ENCODE measurements around the gene ATXN1. TPM values are rescaled to one million over a fixed set of nuclear protein-coding genes. Genes with fewer than 3 reads are reported as not detected.

The ATXN1 gene
- polyA plus RNA-seq, 1 donor (not counting 4 experiments of a cell fraction or from before 2014, with no cell fraction given): 9.7 TPM

DNA sequence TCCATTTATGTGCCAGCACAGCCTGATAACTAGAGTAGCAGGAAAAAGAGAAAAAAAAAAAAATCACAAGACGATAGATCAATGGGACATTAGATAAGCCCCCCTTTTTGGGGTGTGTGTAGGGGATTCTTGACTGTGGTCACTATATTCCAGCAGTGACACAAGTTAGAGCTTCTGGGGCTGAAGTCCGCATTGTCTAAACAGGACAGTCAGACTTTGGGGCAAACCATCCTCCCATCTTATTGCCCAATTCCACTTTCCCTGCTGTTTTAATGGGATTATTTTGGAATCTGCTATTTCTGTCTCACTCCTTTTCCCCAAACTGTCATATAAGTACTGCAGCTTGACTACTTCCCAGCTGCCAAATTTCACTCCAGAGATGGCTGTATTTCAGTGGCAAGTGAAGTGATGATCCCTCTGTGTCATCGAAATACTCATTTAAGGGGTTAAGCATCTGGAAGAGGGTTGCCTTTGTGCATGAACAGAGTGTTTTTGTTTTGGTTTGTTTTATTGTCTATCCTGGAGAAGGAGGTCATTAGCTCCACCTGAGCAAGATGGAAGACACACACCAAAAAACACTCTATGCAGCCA is 182.5 kb downstream of the ATXN1 start:
- Histone ChIP-seq H2AFZ (ENCODE audit: control insufficient read depth, low read length) (no peak overlapping the region), H4K20me1 (ENCODE audit: control insufficient read depth, extremely low read depth, insufficient read depth, low read length) (no peaks in the 10 kb centered on the region), H3K27me3 (ENCODE audit: control insufficient read depth, extremely low read depth, insufficient read depth, low read length) (no peaks in the 10 kb centered on the region), H3K4me3 (ENCODE audit: control insufficient read depth in 2 of 3, extremely low read depth in 1 of 3, insufficient read depth in 2 of 3, low read depth in 1 of 3, low read length in 3 of 3) (no peak overlapping the region), H3K9ac (ENCODE audit: control insufficient read depth, extremely low read depth, insufficient read depth, low read length) (no peak overlapping the region), H3K79me2 (ENCODE audit: control insufficient read depth, insufficient read depth, low read length) (no peaks in the 10 kb centered on the region), H3K27ac (ENCODE audit: control insufficient read depth, insufficient read depth, low read length) (no peak overlapping the region), H3K9me1 (ENCODE audit: control insufficient read depth, extremely low read depth, insufficient read depth, low read length) (no peaks in the 10 kb centered on the region), H3K4me2 (ENCODE audit: control insufficient read depth, extremely low read depth, insufficient read depth, low read depth, low read length) (no peak overlapping the region), H3K9me3 (ENCODE audit: control insufficient read depth, low read depth, low read length) (no peaks in the 10 kb centered on the region), H3K36me3 (ENCODE audit: control insufficient read depth in 2 of 2, extremely low read depth in 1 of 2, insufficient read depth in 2 of 2, low read length in 2 of 2) (peaks cover 0 to 5% of the 10 kb centered on the region in 2 experiments), H3K4me1 (ENCODE audit: control insufficient read depth, extremely low read depth, insufficient read depth, low read length) (no peaks in the 10 kb centered on the region)
- dilution Hi-C loops (cut with MboI; ENCODE audit: extremely low pct_ligation_motif_present, low sequenced_read_pairs): no loop called here
- TF ChIP-seq EZH2 (IDR thresholded peaks at IDR 0.05; ENCODE audit: low read length): no peak
- TF ChIP-seq, protein P1, sequence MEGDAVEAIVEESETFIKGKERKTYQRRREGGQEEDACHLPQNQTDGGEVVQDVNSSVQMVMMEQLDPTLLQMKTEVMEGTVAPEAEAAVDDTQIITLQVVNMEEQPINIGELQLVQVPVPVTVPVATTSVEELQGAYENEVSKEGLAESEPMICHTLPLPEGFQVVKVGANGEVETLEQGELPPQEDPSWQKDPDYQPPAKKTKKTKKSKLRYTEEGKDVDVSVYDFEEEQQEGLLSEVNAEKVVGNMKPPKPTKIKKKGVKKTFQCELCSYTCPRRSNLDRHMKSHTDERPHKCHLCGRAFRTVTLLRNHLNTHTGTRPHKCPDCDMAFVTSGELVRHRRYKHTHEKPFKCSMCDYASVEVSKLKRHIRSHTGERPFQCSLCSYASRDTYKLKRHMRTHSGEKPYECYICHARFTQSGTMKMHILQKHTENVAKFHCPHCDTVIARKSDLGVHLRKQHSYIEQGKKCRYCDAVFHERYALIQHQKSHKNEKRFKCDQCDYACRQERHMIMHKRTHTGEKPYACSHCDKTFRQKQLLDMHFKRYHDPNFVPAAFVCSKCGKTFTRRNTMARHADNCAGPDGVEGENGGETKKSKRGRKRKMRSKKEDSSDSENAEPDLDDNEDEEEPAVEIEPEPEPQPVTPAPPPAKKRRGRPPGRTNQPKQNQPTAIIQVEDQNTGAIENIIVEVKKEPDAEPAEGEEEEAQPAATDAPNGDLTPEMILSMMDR (optimal IDR thresholded peaks at IDR 0.05 in 1 of 3, IDR thresholded peaks at IDR 0.05 in 1 of 3, conservative IDR thresholded peaks at IDR 0.05 in 1 of 3; ENCODE audit: extremely low read depth in 1 of 3, insufficient read depth in 2 of 3, low read length in 3 of 3): no peak
- no peak for FAIRE-seq
- DNase-seq (ENCODE audit: low read depth, low spot score): no peak

DNA sequence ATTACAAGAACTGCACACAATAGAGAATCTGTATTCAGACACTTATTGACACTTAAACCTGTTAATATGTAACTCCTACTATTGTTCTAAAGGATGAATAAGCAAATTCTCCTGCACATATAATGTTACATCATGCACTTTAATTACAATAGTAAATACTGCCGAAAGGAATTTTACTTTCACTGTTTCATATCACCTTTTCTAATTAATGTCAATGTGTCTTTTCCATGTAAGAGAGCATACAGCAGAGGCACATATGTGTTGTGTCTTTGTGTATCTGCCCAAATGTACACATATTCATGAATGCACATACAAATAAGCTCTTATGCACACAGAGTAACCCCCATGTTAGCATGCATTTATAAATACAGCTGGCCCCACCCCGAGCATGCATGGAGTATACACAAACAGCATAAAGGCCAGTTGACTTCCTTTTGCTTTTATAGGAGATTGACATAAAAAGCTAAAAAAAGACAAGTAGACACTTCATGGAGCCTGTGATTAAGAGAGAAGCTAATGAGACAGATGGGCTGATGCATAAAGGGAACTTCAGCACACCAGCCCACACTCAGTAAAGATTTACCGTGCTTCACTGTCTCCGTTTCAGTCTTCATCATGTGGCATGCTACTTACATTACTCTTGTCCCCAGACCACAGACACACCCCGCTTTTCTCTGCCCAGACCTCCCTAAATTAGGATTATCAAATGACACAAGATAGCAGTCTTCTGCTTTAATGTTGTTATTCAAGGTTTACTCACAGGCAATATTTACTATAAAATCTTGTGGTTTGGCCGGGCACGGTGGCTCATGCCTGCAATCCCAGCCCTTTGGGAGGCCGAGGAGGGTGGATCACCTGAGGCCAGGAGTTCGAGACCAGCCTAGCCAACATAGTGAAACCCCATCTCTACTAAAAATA is 184.6 kb downstream of the ATXN1 start:
- Histone ChIP-seq H3K36me3 (ENCODE audit: control insufficient read depth in 2 of 2, extremely low read depth in 1 of 2, insufficient read depth in 2 of 2, low read length in 2 of 2) (peaks cover 0 to 2% of the 10 kb centered on the region in 2 experiments), H3K27me3 (ENCODE audit: control insufficient read depth, extremely low read depth, insufficient read depth, low read length) (no peaks in the 10 kb centered on the region), H3K9ac (ENCODE audit: control insufficient read depth, extremely low read depth, insufficient read depth, low read length) (no peak overlapping the region), H3K4me3 (ENCODE audit: control insufficient read depth in 2 of 3, extremely low read depth in 1 of 3, insufficient read depth in 2 of 3, low read depth in 1 of 3, low read length in 3 of 3) (no peak overlapping the region), H3K4me1 (ENCODE audit: control insufficient read depth, extremely low read depth, insufficient read depth, low read length) (no peaks in the 10 kb centered on the region), H3K4me2 (ENCODE audit: control insufficient read depth, extremely low read depth, insufficient read depth, low read depth, low read length) (no peak overlapping the region), H3K9me3 (ENCODE audit: control insufficient read depth, low read depth, low read length) (no peaks in the 10 kb centered on the region), H3K9me1 (ENCODE audit: control insufficient read depth, extremely low read depth, insufficient read depth, low read length) (peaks cover 2% of the 10 kb centered on the region), H4K20me1 (ENCODE audit: control insufficient read depth, extremely low read depth, insufficient read depth, low read length) (no peaks in the 10 kb centered on the region), H3K79me2 (ENCODE audit: control insufficient read depth, insufficient read depth, low read length) (no peaks in the 10 kb centered on the region), H2AFZ (ENCODE audit: control insufficient read depth, low read length) (no peak overlapping the region), H3K27ac (ENCODE audit: control insufficient read depth, insufficient read depth, low read length) (no peak overlapping the region)
- dilution Hi-C loops (cut with MboI; ENCODE audit: extremely low pct_ligation_motif_present, low sequenced_read_pairs): no loop called here
- no peak for TF ChIP-seq EZH2 (IDR thresholded peaks at IDR 0.05; ENCODE audit: low read length)
- TF ChIP-seq, protein P1 (optimal IDR thresholded peaks at IDR 0.05 in 1 of 3, IDR thresholded peaks at IDR 0.05 in 1 of 3, conservative IDR thresholded peaks at IDR 0.05 in 1 of 3; ENCODE audit: extremely low read depth in 1 of 3, insufficient read depth in 2 of 3, low read length in 3 of 3): no peak
- FAIRE-seq: no peak
- no peak for DNase-seq (ENCODE audit: low read depth, low spot score)

Data from keratinocyte (primary cell).